ENCODE data around the gene LUZP1.

The LUZP1 gene

GRCh38 chr1:23150742-23151141 lies 17.9 kb downstream of the LUZP1 start:
- no peak for DNase-seq

GRCh38 chr1:23150125-23150524 lies 18.5 kb downstream of the LUZP1 start:
- DNase-seq: no peak

- no peak for DNase-seq
Measured at GRCh38 chr1:23149114-23149513, 19.5 kb downstream of the LUZP1 start.

- DNase-seq: no peak
Measured at GRCh38 chr1:23148084-23148483, 20.6 kb downstream of the LUZP1 start.

GRCh38 chr1:23140940-23141596 lies 27.6 kb downstream of the LUZP1 start:
- DNase-seq: no peak

GRCh38 chr1:23135268-23135667 lies 33.4 kb downstream of the LUZP1 start:
- DNase-seq: no peak

GRCh38 chr1:23134055-23134454 lies 34.6 kb downstream of the LUZP1 start:
- no peak for DNase-seq

GRCh38 chr1:23133587-23133986 lies 35.1 kb downstream of the LUZP1 start:
- no peak for DNase-seq

- no peak for DNase-seq
Measured at GRCh38 chr1:23132033-23132432, 36.6 kb downstream of the LUZP1 start.

- DNase-seq: no peak
Measured at GRCh38 chr1:23129846-23130245, 38.8 kb downstream of the LUZP1 start.

- DNase-seq: no peak
Measured at GRCh38 chr1:23126801-23127200, 41.9 kb downstream of the LUZP1 start.

- no peak for DNase-seq
Measured at GRCh38 chr1:23126200-23126599, 42.5 kb downstream of the LUZP1 start.

GRCh38 chr1:23125489-23125888 lies 43.2 kb downstream of the LUZP1 start:
- DNase-seq: no peak

- no peak for DNase-seq
Measured at GRCh38 chr1:23124259-23125026, 44.2 kb downstream of the LUZP1 start.

- no peak for DNase-seq
Measured at GRCh38 chr1:23123528-23123927, 45.1 kb downstream of the LUZP1 start.

- DNase-seq: no peak
Measured at GRCh38 chr1:23122796-23123195, 45.9 kb downstream of the LUZP1 start.

- no peak for DNase-seq
Measured at GRCh38 chr1:23122023-23122748, 46.5 kb downstream of the LUZP1 start.

- no peak for DNase-seq
Measured at GRCh38 chr1:23120383-23120782, 48.3 kb downstream of the LUZP1 start.

GRCh38 chr1:23118957-23119792 lies 49.5 kb downstream of the LUZP1 start:
- peak; percentile 17 to 33 for DNase-seq

GRCh38 chr1:23118407-23118806 lies 50.2 kb downstream of the LUZP1 start:
- no peak for DNase-seq

GRCh38 chr1:23116921-23117699 lies 51.5 kb downstream of the LUZP1 start:
- no peak for DNase-seq

- no peak for DNase-seq
Measured at GRCh38 chr1:23116216-23116836, 52.3 kb downstream of the LUZP1 start.

Data from activated CD4-positive, alpha-beta T cell treated with anti-CD3 and anti-CD28 coated beads, Interleukin-2, amount 50 U/mL, for 48 hours (primary cell).